Erythroblast (primary cell): ENCODE measurements around the gene ULK4.

Experiments
- GATA1 ChIP-seq: IDR thresholded peaks from 2 replicates; pipeline ENCODE4 v1.6.1; 2011; ENCODE audit warnings: low read depth, mild to moderate bottlenecking, control low read depth, low read length, moderate library complexity
- POLR2A ChIP-seq: IDR thresholded peaks from 2 replicates; pipeline ENCODE4 v1.6.1; 2011; ENCODE audit warnings: mild to moderate bottlenecking, low read length

DNA sequence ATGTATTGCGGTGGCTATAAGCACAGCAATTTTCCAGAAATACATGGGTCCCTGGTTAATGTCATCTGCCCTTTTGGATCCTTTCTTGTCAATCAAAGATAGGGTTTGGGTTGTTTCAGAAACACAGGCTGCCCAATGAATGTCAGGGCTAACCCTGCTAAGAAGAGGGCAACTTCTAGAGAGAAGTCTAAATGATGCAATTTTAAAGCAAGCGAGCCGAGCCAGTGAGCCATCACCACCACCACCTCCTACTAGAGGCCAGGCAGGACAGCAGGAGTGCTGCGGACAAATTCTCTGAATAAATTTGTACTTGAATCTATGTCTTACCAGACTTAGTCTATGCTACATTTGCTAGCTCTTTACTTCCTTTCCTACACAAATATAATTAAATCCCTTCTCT is 514.2 kb downstream of the ULK4 start:
- TF ChIP-seq POLR2A (no peak), GATA1 (no peak)
